RPMI8226 (cell line): ENCODE data around the gene USHBP1.
"Not testable (repeated sequence)": the region's sequence is repeated elsewhere in the genome, so short reads cannot be mapped to it uniquely, and the experiment has no call there.

ENCODE experiments used
- DNase-seq: peaks from one replicate; pipeline ENCODE4 v3.0.0-alpha.2; 2015

USHBP1 gene

GRCh38 chr19:17295551-17295950 lies 31.0 kb upstream of the USHBP1 start:
- not testable (repeated sequence) for DNase-seq

- peak; percentile 28 for DNase-seq
Measured at GRCh38 chr19:17294051-17294891, 29.7 kb upstream of the USHBP1 start.

GRCh38 chr19:17293605-17294004 lies 29.1 kb upstream of the USHBP1 start:
- no peak for DNase-seq

GRCh38 chr19:17292301-17293074 lies 27.9 kb upstream of the USHBP1 start:
- DNase-seq, result peak; percentile 81

GRCh38 chr19:17289489-17289888 lies 24.9 kb upstream of the USHBP1 start:
- peak; percentile 79 for DNase-seq

- DNase-seq, result no peak
Measured at GRCh38 chr19:17286752-17287151, 22.2 kb upstream of the USHBP1 start.

- no peak for DNase-seq
Measured at GRCh38 chr19:17286263-17286662, 21.7 kb upstream of the USHBP1 start.

GRCh38 chr19:17285415-17286135 lies 21.0 kb upstream of the USHBP1 start:
- no peak for DNase-seq

- no peak for DNase-seq
Measured at GRCh38 chr19:17283504-17283996, 19.0 kb upstream of the USHBP1 start.

GRCh38 chr19:17282488-17283125 lies 18.1 kb upstream of the USHBP1 start:
- DNase-seq, result peak; percentile 92

- DNase-seq, result peak; percentile 60
Measured at GRCh38 chr19:17281391-17282304, 17.1 kb upstream of the USHBP1 start, which contains the start of gene ANKLE1. Gene ANKLE1 (plus strand): TSS chr19:17281901. CDS start chr19:17281921, 20 bp downstream.

GRCh38 chr19:17279436-17279835 lies 14.9 kb upstream of the USHBP1 start:
- no peak for DNase-seq

GRCh38 chr19:17275441-17276175 lies 11.1 kb upstream of the USHBP1 start:
- no peak for DNase-seq

GRCh38 chr19:17274892-17275291 lies 10.3 kb upstream of the USHBP1 start:
- DNase-seq, result not testable (repeated sequence)

GRCh38 chr19:17268754-17269153 lies 4.2 kb upstream of the USHBP1 start:
- DNase-seq, result no peak

- peak; percentile 97 for DNase-seq
Measured at GRCh38 chr19:17266975-17267788, 2.6 kb upstream of the USHBP1 start, which contains the start of gene BABAM1. Gene BABAM1 (plus strand): TSS chr19:17267443. CDS start chr19:17268807, 1,364 bp downstream.

- no peak for DNase-seq
Measured at GRCh38 chr19:17266589-17266974, 2.0 kb upstream of the USHBP1 start.

GRCh38 chr19:17266026-17266425 lies 1.5 kb upstream of the USHBP1 start:
- no peak for DNase-seq
